HG03457 (cell line): ENCODE results near the gene CD300E.
"Not testable (repeated sequence)": the region's sequence is repeated elsewhere in the genome, so short reads cannot be mapped to it uniquely, and the experiment has no call there.

ENCODE experiments used
- ATAC-seq: cut with Tn5 transposase; IDR thresholded peaks from one replicate; pipeline ENCODE4 v1.9.1; 2021; ENCODE audit warnings: moderate number of reproducible peaks; ENCODE audit not compliant: unreplicated experiment

Gene CD300E

GRCh38 chr17:74636541-74637085 is 13.1 kb upstream of the CD300E start:
- not testable (repeated sequence) for ATAC-seq

- ATAC-seq = no peak
Measured at GRCh38 chr17:74635418-74635817, 11.9 kb upstream of the CD300E start.

- ATAC-seq = no peak
Measured at GRCh38 chr17:74633326-74633725, 9.8 kb upstream of the CD300E start.

GRCh38 chr17:74632617-74633016 is 9.1 kb upstream of the CD300E start:
- no peak for ATAC-seq

- ATAC-seq = no peak
Measured at GRCh38 chr17:74631468-74632450, 8.2 kb upstream of the CD300E start.

GRCh38 chr17:74630251-74630650 is 6.7 kb upstream of the CD300E start:
- ATAC-seq = not testable (repeated sequence)

- no peak for ATAC-seq
Measured at GRCh38 chr17:74625661-74626060, 2.1 kb upstream of the CD300E start.

- no peak for ATAC-seq
Measured at GRCh38 chr17:74624131-74624530, 593 bp upstream of the CD300E start.

GRCh38 chr17:74619077-74619673 is 4.4 kb downstream of the CD300E start:
- no peak for ATAC-seq

- no peak for ATAC-seq
Measured at GRCh38 chr17:74618451-74618850, 5.1 kb downstream of the CD300E start.

GRCh38 chr17:74616696-74617095 is 6.8 kb downstream of the CD300E start:
- no peak for ATAC-seq

GRCh38 chr17:74612046-74612445 is 11.5 kb downstream of the CD300E start:
- no peak for ATAC-seq

GRCh38 chr17:74610108-74610507 is 13.4 kb downstream of the CD300E start:
- no peak for ATAC-seq

- no peak for ATAC-seq
Measured at GRCh38 chr17:74608511-74608910, 15.0 kb downstream of the CD300E start.

- ATAC-seq = no peak
Measured at GRCh38 chr17:74607221-74607620, 16.3 kb downstream of the CD300E start.

GRCh38 chr17:74606050-74606449 is 17.5 kb downstream of the CD300E start:
- ATAC-seq = no peak

- ATAC-seq = no peak
Measured at GRCh38 chr17:74605361-74605760, 18.2 kb downstream of the CD300E start.

GRCh38 chr17:74604761-74605160 is 18.8 kb downstream of the CD300E start:
- no peak for ATAC-seq

GRCh38 chr17:74604200-74604599 is 19.3 kb downstream of the CD300E start:
- no peak for ATAC-seq

GRCh38 chr17:74603746-74604145 is 19.8 kb downstream of the CD300E start:
- ATAC-seq = no peak

GRCh38 chr17:74603037-74603635 is 20.4 kb downstream of the CD300E start:
- ATAC-seq = no peak
